Tibial nerve (tissue), 4 donors: ENCODE data around the gene SETD1A.

Source experiments
- EP300 ChIP-seq, 2 donors: sonication (generic); formaldehyde crosslinking; IDR thresholded peaks; one replicate each; pipeline ENCODE4 v1.6.1; 2017; ENCODE audit warnings: antibody characterized with exemption in 2 of 2, mild to moderate bottlenecking in 1 of 2
- POLR2A ChIP-seq, 2 donors: fragments of 450-650 bp; IDR thresholded peaks; one replicate each; pipeline ENCODE4 v1.6.1; 2017; ENCODE audit warnings: antibody characterized with exemption in 2 of 2, mild to moderate bottlenecking in 2 of 2, moderate library complexity in 2 of 2
- TF ChIP-seq, protein P1 (sequence below), 5 experiments: fragments of 200-600 bp in 3 of 5; fragments of 450-650 bp in 2 of 5; sonication (generic) in 3 of 5; IDR thresholded peaks; one replicate each; pipeline ENCODE4 v1.5.1; 2016 to 2019; ENCODE audit warnings: antibody characterized with exemption in 5 of 5, mild to moderate bottlenecking in 3 of 5, moderate library complexity in 2 of 5

DNA sequence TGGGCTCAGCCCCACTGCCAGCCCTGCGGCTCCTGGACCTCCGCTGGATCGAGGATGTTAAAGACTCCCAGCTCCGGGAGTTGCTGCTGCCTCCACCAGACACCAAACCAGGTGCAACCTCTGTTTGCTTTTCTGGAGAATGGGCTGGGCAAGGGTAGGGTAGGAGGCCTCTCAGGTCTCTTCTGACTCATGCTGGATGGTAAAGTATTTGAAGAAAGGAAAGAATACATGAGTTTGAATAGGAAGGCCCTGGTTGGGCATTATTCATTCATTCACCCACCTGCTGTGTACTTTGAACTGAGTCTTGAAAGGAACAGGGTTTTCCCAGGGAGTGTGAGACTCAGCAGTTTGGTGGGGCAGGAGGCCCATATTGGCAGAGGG is 15.1 kb upstream of the SETD1A start:
- TF ChIP-seq, protein P1, sequence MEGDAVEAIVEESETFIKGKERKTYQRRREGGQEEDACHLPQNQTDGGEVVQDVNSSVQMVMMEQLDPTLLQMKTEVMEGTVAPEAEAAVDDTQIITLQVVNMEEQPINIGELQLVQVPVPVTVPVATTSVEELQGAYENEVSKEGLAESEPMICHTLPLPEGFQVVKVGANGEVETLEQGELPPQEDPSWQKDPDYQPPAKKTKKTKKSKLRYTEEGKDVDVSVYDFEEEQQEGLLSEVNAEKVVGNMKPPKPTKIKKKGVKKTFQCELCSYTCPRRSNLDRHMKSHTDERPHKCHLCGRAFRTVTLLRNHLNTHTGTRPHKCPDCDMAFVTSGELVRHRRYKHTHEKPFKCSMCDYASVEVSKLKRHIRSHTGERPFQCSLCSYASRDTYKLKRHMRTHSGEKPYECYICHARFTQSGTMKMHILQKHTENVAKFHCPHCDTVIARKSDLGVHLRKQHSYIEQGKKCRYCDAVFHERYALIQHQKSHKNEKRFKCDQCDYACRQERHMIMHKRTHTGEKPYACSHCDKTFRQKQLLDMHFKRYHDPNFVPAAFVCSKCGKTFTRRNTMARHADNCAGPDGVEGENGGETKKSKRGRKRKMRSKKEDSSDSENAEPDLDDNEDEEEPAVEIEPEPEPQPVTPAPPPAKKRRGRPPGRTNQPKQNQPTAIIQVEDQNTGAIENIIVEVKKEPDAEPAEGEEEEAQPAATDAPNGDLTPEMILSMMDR (IDR thresholded peaks at IDR 0.05) = no peak
- TF ChIP-seq POLR2A (IDR thresholded peaks at IDR 0.05) (no peak), EP300 (IDR thresholded peaks at IDR 0.05) (no peak)
